GM19438 (cell line): ENCODE measurements around the gene AZIN2.
"Not testable (repeated sequence)": the region's sequence is repeated elsewhere in the genome, so short reads cannot be mapped to it uniquely, and the experiment has no call there.

Source experiments
- ATAC-seq: cut with Tn5 transposase; IDR thresholded peaks from one replicate; pipeline ENCODE4 v1.9.1; 2021; ENCODE audit warnings: low read depth; ENCODE audit not compliant: unreplicated experiment

The AZIN2 gene

GRCh38 chr1:33093004-33093403, 12.1 kb downstream of the AZIN2 start:
- ATAC-seq = no peak

DNA sequence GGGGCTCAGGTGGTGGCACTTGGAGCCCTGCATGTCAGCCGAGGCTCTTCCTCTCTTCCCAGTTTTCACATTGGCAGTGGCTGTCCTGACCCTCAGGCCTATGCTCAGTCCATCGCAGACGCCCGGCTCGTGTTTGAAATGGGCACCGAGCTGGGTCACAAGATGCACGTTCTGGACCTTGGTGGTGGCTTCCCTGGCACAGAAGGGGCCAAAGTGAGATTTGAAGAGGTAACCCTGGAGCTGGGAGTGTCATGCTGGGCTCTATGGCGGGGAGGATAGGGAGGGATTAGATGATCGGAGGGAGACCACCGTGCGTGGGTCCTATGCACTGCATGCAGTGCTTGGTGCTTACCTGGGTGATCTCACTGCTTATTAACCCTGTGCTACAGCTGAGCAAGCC, 13.5 kb downstream of the AZIN2 start:
- no peak for ATAC-seq

DNA sequence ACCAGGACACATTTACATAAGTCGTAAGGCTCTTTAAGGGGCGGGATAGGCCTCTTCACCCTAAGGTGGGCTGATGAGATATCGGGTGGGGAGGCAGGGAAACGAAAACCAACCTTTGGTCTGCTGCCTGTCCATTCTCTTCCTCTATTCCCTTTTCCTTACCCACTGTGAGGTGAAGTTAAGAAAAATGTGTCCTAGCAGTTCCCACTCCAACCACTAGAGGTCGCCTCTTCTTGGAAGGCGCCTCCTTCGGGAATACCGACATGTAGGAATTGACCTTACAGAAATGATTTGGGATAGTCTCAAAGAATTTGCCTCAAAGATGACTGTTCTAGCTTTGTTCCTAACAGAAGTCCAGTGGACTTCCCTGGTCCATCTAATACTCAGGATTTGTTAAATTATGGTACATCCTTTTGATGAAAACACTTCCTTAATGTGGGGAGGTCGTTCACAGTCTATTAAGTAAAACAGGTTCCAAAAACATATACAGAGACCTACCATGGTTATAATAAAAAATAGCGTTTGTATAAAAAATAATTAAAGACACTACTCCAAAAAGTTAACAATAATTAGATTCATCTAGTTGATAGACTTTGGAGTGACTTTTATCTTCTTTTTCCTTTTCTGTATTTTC, 14.1 kb downstream of the AZIN2 start:
- ATAC-seq = no peak

DNA sequence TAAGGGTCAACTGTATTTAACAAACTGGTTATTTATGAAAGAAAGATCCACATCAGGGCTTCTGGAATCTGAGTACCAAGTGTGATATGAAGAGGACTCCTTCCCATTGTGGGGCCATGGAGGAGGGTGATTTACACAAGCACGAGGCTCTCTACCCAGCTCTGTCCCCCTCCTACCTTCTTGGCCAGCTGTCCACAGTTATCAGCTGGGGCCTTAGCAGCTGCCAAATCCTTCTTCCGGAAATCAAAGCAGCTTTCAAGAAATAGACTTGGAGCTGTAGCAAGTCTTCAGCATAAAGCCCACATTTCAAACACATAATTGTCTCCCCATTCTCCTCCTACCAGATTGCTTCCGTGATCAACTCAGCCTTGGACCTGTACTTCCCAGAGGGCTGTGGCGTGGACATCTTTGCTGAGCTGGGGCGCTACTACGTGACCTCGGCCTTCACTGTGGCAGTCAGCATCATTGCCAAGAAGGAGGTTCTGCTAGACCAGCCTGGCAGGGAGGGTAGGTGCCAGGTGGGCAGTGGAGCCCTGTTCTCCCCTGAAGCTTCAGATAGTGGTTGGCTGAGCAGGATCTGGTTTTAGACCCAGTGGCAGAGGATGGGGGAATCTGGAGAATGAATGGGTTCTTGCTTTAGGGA, 15.5 kb downstream of the AZIN2 start:
- ATAC-seq = no peak

GRCh38 chr1:33097137-33097611, 16.2 kb downstream of the AZIN2 start:
- no peak for ATAC-seq

- no peak for ATAC-seq
Measured at GRCh38 chr1:33097762-33098161, 16.8 kb downstream of the AZIN2 start.

DNA sequence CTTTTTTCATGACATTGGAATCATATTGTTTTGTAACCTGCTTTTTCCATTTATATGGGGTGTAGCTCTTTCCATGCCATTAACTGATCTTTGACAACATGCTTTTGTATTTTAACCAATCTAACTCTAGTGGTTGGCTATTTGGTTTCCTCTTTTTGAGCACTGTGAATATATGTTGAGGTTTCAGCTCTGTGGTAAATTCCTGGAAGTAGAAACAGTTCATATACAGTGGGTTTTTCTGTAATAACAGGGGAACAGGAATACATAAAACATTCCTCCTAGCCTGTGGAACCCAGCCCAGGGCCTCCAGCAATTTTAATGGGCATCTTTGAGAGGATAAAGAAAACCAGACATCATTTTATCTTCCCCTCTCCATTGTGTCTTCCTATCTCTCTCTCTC, 17.4 kb downstream of the AZIN2 start:
- ATAC-seq = no peak

DNA sequence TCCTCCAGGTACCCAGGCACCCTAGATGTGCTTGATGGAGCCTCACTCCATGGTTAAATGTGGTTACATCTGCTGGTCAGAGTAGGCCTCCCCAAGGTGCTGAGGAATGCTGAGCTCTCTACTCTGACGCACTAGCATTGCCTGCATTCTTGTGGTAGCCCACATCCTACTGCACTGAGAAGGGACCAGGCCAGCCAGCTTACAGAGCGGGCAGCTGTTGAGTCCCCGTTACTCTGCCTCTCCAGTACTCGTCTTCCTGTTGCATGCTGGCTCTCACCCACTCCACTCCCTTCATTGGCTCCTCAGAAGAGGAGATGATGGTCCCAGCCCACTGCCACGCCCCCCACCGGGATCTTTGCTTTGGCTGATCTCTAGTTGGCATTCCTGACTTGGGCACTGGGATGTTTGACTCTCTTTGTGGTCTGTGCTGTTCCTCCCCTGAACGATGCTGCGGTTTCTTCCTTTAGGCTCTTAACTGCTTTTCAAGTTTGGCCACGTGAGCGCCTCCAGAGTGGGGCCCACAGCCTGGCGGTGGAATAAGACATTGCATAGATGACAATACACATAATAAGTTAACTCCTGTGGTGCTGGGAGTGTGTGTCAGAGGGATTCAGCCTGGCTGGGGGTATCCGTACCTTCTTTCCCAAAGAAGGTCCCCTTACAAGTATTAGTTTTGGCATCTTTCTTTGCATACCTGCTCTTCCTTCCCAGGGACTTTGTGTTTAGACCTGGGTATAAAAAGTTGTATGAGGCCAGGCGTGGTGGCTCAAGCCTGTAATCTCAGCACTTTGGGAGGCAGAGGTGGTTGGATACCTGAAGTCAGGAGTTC, 18.6 kb downstream of the AZIN2 start:
- ATAC-seq = peak; percentile 99

DNA sequence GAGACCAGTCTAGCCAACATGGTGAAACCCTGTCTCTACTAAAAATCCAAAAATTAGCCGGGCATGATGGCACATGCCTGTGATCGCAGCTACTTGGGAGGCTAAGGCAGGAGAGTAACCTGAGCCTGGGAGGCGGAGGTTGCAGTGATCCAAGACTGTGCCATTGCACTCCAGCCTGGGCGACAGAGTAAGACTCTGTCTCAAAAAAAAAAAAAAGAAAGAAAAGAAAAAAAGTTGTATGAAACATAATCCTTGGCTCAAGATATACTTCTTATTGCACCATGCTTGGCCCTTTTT, 19.1 kb downstream of the AZIN2 start:
- not testable (repeated sequence) for ATAC-seq

DNA sequence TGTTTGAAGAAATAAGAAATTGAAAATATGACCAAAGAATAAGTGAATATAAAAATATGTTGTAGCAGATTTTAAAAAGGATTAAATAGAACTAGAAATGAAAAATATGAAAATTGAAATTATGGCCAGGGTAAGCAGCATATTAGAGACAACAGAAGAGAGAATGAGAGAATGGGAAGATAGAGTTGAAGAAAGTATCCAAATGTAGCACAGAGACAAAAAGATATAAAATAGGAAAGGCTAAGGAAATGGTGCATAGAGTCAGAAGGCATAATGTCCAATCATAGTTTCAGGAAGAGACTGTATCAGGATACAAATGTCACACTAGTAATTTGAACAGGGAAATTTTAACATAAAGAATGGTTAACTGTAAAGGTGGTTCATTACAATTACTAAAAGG, 29.5 kb downstream of the AZIN2 start:
- no peak for ATAC-seq

DNA sequence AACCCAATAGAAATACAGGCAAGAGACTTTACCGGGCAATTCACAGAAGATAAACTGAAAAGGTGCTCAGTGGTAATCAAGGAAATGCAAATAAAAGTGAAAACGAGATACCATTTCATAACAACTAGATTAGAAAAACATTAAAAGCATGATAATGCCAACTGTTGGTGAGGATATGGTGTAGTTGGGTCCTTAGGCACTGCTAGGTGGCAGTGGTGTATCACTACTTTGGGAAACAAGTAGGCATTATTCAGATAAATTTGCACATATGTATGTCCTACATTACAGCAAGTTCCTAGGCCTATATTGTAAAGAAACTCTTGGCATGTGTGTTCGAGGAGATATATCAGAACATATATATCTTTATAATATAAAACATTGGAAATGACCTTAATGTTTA, 31.0 kb downstream of the AZIN2 start:
- ATAC-seq = no peak

GRCh38 chr1:33117440-33118085, 36.6 kb downstream of the AZIN2 start:
- no peak for ATAC-seq

GRCh38 chr1:33118274-33118673, 37.3 kb downstream of the AZIN2 start:
- no peak for ATAC-seq

DNA sequence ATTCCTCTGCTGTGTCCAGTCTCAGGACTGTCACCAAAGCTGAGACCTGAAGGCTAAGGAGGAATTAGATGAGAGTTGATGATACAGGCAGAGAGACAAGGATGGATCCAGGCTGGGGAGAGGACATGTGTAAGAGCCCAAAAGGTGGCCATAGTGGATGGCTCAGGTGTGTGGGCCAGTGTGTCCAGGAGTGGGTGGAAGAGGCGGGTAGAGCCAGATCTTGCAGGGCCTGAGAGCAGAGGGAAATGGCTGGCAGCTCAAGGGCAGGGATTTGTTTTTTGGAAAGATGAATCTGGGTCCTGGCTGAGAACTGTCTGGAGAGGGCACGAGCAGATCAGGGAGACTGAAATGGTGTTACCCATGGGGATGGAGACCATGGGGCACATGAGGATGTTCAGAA, 38.1 kb downstream of the AZIN2 start:
- no peak for ATAC-seq

GRCh38 chr1:33119532-33120217, 38.7 kb downstream of the AZIN2 start:
- no peak for ATAC-seq

- ATAC-seq = no peak
Measured at GRCh38 chr1:33120436-33121231, 39.7 kb downstream of the AZIN2 start.

DNA sequence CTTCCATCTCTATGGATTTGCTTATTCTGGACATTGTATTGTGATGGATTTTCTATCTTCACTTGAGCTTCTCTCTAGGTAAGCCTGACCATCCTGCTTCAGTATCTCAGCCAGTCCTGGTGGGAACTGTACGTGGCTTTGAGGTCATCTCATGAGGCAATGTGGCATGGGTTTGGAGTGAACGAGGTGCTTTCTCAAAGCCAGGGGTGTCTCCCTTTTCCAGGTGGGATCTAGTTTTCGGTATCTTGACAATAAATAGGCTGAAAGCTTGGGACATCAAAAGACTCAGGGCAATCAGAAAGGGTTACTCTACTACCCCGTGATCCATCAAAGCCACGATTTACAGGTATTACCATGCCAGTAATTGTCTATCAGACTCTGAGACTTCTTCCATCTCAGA, 40.8 kb downstream of the AZIN2 start:
- no peak for ATAC-seq

GRCh38 chr1:33122483-33123178, 41.7 kb downstream of the AZIN2 start:
- no peak for ATAC-seq

- no peak for ATAC-seq
Measured at GRCh38 chr1:33123266-33123665, 42.3 kb downstream of the AZIN2 start.
